ENCODE measurements around the gene PTPRN2. TPM values are rescaled to one million over a fixed set of nuclear protein-coding genes. Genes with fewer than 3 reads are reported as not detected.

Gene PTPRN2
- polyA plus RNA-seq, 1 of the 3 experiments (the other 2 are of a cell fraction), result 4.0 TPM

DNA sequence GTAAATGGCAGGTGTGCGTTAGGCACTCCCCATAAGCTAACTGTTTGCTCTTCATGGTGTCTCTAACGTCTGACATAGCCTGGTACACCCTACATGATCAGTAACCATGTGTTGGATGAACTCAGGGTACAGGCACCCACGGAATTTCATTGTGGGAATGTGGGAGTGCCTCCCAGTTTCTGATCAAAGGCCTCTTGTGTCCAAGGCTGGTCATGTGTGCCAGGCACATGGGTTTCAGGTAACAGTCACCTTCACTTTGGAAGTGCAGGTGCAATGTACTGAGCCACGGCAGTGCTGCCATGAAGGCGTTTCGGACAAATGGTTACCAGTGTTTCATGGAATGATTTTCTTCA, 952.5 kb downstream of the PTPRN2 start:
- Histone ChIP-seq H3F3A (replicated peaks; ENCODE audit: insufficient read depth) (no peaks in the 10 kb centered on the region), H3K4me3 (ENCODE audit: low read depth in 2 of 2, low read length in 1 of 2) (no peak overlapping the region), H3K9ac (no peak overlapping the region), H3K4me1 (ENCODE audit: control insufficient read depth in 1 of 2, insufficient read depth in 2 of 2, low read depth in 1 of 2, low read length in 1 of 2) (no peaks in the 10 kb centered on the region; a peak in 1 of 4 replicates), H3K4me2 (no peak overlapping the region), H3K36me3 (replicated peaks in 1 of 2; ENCODE audit: control insufficient read depth in 1 of 2, insufficient read depth in 2 of 2, low read length in 1 of 2) (no peaks in the 10 kb centered on the region), H4K20me1 (ENCODE audit: insufficient read depth) (no peaks in the 10 kb centered on the region), H3K9me3 (no peaks in the 10 kb centered on the region; the same call in 1 of the 2 replicates), H3K27me3 (ENCODE audit: insufficient read depth) (no peaks in the 10 kb centered on the region), H2AFZ (ENCODE audit: low read depth) (no peak overlapping the region), H3K79me2 (ENCODE audit: insufficient read depth) (no peaks in the 10 kb centered on the region), H3K9me2 (no peaks in the 10 kb centered on the region), H3K27ac (ENCODE audit: low read depth in 2 of 2, low read length in 1 of 2) (no peak overlapping the region)
- ChIA-PET POLR2A (no interaction called here), CTCF (no interaction called here)
- WGBS (ENCODE audit: low lambda C conversion rate), result 82% methylated on average over 6 of the region's 6 CpGs
- TF ChIP-seq, protein P1, sequence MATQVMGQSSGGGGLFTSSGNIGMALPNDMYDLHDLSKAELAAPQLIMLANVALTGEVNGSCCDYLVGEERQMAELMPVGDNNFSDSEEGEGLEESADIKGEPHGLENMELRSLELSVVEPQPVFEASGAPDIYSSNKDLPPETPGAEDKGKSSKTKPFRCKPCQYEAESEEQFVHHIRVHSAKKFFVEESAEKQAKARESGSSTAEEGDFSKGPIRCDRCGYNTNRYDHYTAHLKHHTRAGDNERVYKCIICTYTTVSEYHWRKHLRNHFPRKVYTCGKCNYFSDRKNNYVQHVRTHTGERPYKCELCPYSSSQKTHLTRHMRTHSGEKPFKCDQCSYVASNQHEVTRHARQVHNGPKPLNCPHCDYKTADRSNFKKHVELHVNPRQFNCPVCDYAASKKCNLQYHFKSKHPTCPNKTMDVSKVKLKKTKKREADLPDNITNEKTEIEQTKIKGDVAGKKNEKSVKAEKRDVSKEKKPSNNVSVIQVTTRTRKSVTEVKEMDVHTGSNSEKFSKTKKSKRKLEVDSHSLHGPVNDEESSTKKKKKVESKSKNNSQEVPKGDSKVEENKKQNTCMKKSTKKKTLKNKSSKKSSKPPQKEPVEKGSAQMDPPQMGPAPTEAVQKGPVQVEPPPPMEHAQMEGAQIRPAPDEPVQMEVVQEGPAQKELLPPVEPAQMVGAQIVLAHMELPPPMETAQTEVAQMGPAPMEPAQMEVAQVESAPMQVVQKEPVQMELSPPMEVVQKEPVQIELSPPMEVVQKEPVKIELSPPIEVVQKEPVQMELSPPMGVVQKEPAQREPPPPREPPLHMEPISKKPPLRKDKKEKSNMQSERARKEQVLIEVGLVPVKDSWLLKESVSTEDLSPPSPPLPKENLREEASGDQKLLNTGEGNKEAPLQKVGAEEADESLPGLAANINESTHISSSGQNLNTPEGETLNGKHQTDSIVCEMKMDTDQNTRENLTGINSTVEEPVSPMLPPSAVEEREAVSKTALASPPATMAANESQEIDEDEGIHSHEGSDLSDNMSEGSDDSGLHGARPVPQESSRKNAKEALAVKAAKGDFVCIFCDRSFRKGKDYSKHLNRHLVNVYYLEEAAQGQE (IDR thresholded peaks at IDR 0.05; ENCODE audit: low read depth, low read length), result no peak
- no peak for DNase-seq

DNA sequence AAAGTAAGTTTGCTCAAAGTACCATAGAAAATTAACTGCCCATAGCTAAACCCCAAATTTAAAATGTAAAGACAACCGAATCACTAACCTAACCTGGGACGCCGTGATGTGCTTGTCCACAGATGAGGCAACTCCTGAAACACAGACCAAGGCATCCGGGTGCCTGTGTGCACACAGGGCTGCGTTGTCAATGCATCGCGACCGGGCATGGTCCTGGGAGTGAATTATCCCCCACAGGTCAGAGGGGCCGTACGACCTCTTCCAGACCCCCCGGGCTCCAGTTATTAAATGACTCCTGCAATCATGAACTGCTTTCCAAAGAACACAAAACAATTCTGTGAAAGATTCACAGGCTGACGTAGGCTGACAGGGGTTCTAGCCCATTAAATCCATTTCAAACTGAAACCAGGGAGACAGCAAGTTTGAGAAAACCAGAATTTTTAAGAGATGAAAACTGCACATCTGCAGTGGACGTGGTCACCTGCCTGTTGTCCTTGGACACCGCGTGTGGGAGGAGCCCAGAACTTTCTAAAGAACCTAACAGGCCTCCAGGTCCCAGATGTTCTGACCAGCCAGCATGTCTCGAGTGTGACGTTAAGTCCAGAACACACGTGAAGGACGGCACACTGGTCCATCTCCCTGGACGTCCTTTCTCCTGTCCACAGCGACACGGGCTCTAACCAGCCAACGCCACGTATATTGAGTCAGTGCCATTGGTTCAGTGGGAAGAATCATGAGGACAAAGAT, 953.0 kb downstream of the PTPRN2 start:
- Histone ChIP-seq H3K9me2 (no peaks in the 10 kb centered on the region), H4K20me1 (ENCODE audit: insufficient read depth) (no peaks in the 10 kb centered on the region), H3K36me3 (replicated peaks in 1 of 2; ENCODE audit: control insufficient read depth in 1 of 2, insufficient read depth in 2 of 2, low read length in 1 of 2) (no peaks in the 10 kb centered on the region), H3K27ac (ENCODE audit: low read depth in 2 of 2, low read length in 1 of 2) (no peak overlapping the region), H2AFZ (ENCODE audit: low read depth) (no peak overlapping the region), H3K79me2 (ENCODE audit: insufficient read depth) (no peaks in the 10 kb centered on the region), H3K9ac (no peak overlapping the region), H3K4me3 (ENCODE audit: low read depth in 2 of 2, low read length in 1 of 2) (no peak overlapping the region), H3K27me3 (ENCODE audit: insufficient read depth) (no peaks in the 10 kb centered on the region), H3K9me3 (no peaks in the 10 kb centered on the region), H3K4me1 (ENCODE audit: control insufficient read depth in 1 of 2, insufficient read depth in 2 of 2, low read depth in 1 of 2, low read length in 1 of 2) (no peaks in the 10 kb centered on the region; a peak in 1 of 4 replicates), H3F3A (replicated peaks; ENCODE audit: insufficient read depth) (no peaks in the 10 kb centered on the region), H3K4me2 (no peak overlapping the region)
- CTCF ChIA-PET, result no interaction called here
- WGBS (ENCODE audit: low lambda C conversion rate), result 84% methylated on average over 24 of the region's 24 CpGs
- TF ChIP-seq TCF12 (IDR thresholded peaks at IDR 0.05), result no peak
- no peak for TF ChIP-seq TEAD4 (IDR thresholded peaks at IDR 0.05; ENCODE audit: borderline replicate concordance, insufficient read depth)
- TF ChIP-seq SMC3 (IDR thresholded peaks at IDR 0.05; ENCODE audit: low read depth, low read length), result no peak
- TF ChIP-seq, protein P2, sequence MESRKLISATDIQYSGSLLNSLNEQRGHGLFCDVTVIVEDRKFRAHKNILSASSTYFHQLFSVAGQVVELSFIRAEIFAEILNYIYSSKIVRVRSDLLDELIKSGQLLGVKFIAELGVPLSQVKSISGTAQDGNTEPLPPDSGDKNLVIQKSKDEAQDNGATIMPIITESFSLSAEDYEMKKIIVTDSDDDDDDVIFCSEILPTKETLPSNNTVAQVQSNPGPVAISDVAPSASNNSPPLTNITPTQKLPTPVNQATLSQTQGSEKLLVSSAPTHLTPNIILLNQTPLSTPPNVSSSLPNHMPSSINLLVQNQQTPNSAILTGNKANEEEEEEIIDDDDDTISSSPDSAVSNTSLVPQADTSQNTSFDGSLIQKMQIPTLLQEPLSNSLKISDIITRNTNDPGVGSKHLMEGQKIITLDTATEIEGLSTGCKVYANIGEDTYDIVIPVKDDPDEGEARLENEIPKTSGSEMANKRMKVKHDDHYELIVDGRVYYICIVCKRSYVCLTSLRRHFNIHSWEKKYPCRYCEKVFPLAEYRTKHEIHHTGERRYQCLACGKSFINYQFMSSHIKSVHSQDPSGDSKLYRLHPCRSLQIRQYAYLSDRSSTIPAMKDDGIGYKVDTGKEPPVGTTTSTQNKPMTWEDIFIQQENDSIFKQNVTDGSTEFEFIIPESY (IDR thresholded peaks at IDR 0.05; ENCODE audit: borderline replicate concordance, low read depth), result no peak
- TF ChIP-seq MEF2A (IDR thresholded peaks at IDR 0.05; ENCODE audit: borderline replicate concordance, low read depth), result no peak
- TF ChIP-seq GATA2 (CRISPR knock-in tag; IDR thresholded peaks at IDR 0.05), result no peak
- TF ChIP-seq ELF1 (IDR thresholded peaks at IDR 0.05), result no peak
- DNase-seq, result no peak
- POLR2A ChIA-PET, result no interaction called here
